Inflammatory macrophage (primary cell): ENCODE results near the gene PTEN.
"Not testable (repeated sequence)": the region's sequence is repeated elsewhere in the genome, so short reads cannot be mapped to it uniquely, and the experiment has no call there.

ENCODE experiments used
- DNase-seq, 2 donors: peaks; one replicate each; pipeline ENCODE4 v3.0.0-alpha.2; 2020 to 2022

PTEN gene

GRCh38 chr10:87872828-87873227, 9.4 kb downstream of the PTEN start:
- DNase-seq = no peak

- no peak for DNase-seq
Observed at GRCh38 chr10:87873656-87874055, 10.2 kb downstream of the PTEN start.

GRCh38 chr10:87875929-87876571, 12.6 kb downstream of the PTEN start:
- DNase-seq = no peak

- no peak for DNase-seq
Observed at GRCh38 chr10:87878664-87879459, 15.4 kb downstream of the PTEN start.

DNA sequence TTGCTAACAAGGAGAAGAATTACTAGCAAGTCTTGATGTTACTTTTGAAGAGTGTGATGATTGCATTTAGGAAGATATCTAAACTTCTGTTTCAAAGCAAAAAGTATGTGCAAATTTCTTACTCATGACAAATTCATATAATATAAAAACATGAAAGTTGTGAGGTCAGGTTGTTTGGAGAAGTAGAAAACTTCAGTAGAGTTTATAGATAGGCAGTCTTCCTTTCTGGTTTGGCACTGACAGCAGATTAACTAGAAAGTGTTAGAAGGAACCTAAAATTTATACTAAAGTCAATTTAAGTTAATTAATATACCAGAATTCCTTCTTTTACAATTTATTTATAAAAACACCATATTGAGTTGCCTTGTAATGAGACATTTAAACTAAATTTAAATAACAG, 16.9 kb downstream of the PTEN start:
- DNase-seq = no peak

DNA sequence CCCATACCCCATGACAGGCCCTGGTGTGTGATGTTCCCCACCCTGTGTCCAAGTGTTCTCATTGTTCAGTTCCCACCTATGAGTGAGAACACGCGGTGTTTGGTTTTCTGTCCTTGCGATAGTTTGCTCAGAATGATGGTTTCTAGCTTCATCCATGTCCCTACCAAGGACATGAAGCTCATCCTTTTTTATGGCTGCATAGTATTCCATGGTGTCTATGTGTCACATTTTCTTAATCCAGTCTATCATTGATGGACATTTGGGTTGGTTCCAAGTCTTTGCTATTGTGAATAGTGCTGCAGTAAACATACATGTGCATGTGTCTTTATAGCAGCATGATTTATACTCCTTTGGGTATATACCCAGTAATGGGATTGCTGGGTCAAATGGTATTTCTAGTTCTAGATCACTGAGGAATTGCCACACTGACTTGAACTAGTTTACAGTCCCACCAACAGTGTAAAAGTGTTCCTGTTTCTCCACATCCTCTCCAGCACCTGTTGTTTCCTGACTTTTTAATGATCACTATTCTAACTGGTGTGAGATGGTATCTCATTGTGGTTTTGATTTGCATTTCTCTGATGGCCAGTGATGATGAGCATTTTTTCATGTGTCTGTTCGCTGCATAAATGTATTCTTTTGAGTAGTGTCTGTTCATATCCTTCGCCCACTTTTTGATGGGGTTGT, 18.1 kb downstream of the PTEN start:
- DNase-seq = not testable (repeated sequence)

DNA sequence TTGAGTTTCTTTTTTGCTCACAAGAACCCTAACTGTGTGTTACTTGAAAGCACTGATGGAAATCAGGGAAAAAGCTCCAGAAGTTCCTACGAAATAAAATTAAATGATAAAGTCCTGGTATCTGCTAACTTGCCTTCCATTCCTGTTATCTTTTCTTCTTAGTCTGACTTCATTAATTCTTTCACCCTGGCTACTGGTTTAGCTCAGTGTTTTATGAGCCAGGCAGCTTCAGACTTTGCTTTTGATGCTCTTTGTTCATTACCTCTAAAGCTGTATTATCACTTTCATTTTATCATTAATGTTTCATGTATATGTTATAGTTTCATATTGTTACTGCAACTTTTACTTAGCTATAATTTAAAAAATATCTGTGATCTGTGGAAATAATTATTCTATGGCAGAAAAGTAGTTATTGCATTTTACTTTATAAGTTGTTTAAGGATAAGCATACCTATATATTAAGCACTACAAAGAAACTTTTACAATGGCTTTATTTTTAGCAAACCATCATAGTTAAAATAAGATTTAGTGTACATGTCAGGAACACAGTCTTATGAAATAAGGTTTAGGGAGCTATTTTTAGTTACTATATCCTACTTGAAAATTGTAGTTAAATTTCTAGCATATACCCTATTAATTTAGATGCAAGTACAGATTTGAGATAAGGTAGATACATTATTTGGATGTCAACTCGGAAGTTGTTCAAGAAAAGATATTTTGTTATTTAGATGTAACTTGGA, 19.3 kb downstream of the PTEN start:
- no peak for DNase-seq

DNA sequence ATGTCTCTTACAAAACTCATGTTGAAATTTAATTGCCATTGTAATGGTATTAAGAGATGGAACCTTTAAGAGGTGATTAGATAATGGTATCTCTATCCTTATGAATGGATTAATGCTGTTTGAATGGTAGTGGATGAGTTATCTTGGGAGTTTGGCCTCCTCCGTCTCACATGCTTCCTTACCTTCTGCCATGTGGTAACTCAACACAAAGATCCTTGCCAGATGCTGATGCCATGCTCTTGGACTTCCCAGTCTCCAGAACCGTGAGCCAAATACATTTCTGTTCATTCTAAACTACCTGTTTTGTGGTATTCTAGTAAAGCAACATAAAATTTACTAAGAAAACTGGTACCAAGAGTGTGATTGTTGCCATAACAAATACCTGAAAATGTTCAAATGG, 23.2 kb downstream of the PTEN start:
- DNase-seq = no peak

GRCh38 chr10:87887146-87887545, 23.7 kb downstream of the PTEN start:
- DNase-seq = no peak

- DNase-seq = no peak
Observed at GRCh38 chr10:87887548-87888289, 24.3 kb downstream of the PTEN start.

- no peak for DNase-seq
Observed at GRCh38 chr10:87895430-87895829, 32.0 kb downstream of the PTEN start.

DNA sequence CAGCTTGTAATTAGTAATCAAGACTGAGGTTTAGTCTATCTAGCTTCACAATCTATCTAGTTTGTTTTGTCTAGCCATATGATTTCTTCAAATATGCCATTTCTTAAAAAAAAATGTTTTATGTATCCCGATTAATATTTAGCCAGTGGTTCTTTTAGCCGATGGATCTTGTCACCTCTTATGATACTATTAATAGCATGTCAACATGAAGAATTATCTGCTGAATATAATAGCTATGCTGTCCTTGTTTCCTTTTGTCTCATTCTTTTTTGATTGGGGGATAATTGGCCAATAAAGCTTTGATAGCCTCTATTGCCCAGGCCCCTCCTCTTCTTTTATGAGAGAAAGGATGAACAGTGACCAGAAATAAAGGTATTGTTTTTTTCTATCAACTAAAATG, 32.8 kb downstream of the PTEN start:
- DNase-seq = no peak

GRCh38 chr10:87897957-87898356, 34.5 kb downstream of the PTEN start:
- DNase-seq = not testable (repeated sequence)

GRCh38 chr10:87903396-87903795, 40.0 kb downstream of the PTEN start:
- DNase-seq = not testable (repeated sequence)

- no peak for DNase-seq
Observed at GRCh38 chr10:87913156-87913921, 49.9 kb downstream of the PTEN start.

DNA sequence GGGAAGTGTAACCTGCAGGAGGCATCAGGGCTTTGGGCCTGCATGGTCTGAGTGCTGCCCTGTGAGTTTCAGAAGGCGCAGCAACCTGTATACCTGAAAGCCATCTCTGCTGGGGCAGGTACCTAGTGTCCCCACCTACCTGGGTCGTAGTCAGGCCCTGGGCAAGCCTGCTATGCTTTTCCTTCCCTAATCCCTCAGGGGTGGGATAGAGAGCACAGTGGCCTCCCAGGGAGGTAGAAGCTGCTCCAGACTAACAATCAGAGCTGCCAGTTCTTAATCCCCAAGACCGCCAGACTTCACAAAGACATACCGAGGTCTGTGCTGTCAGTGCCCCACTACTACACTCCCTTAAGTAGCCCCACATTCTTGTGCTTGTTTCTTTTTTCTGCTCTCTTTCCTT, 52.0 kb downstream of the PTEN start:
- DNase-seq = no peak

GRCh38 chr10:87915989-87916388, 52.6 kb downstream of the PTEN start:
- peak; percentile 48 to 50 for DNase-seq

- no peak for DNase-seq
Observed at GRCh38 chr10:87916515-87916914, 53.1 kb downstream of the PTEN start.

GRCh38 chr10:87918254-87918859, 54.9 kb downstream of the PTEN start:
- peak in 1 of 2 donors; percentile 35 for DNase-seq

DNA sequence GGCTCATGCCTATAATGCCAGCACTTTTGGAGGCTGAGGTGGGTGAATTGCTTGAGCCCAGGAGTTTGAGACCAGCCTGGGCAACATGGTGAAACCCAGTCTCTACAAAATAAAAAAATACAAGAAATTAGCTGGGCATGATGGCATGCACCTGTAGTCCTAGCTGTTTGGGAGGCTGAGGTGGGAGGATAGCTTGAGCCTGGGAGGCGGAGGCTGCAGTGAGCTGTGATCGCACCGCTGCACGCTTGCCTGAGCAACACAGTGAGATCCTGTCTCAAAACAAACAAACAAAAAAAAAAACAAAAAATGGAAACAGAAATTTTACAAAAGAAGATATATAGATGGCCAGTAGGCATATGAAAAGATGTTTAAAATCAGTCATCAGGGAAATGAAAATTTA, 57.1 kb downstream of the PTEN start:
- DNase-seq = no peak
